K562 (cell line): ENCODE results near the gene FHIT. TPM values are rescaled to one million over a fixed set of nuclear protein-coding genes. Genes with fewer than 3 reads are reported as not detected.

Experiments used
- ATAC-seq: fragments of 200-7000 bp; cut with Tn5 transposase; 3 replicates; pipeline ENCODE4 v1.9.1; 2020; ENCODE audit warnings: moderate library complexity
- BruUV-seq: library from RNA; stranded (reverse); fragments of 400-500 nt; replicated peaks from 2 replicates; lab custom pipeline; 2021; lab: Mats Ljungman, UMichigan
- CTCF ChIA-PET: fragments of 300-600 bp; formaldehyde crosslinking; extraction: SDS; loops from one replicate; lab custom pipeline; 2021; ENCODE audit warnings: low intra/inter-chr PET ratio; lab: Yijun Ruan, JAX
- POLR2A ChIA-PET: fragments of 300-600, 350-650 bp; sonication (Branson Sonifier 250); formaldehyde crosslinking; extraction: SDS; loops from one replicate; lab custom pipeline; 2021; ENCODE audit warnings: antibody characterized with exemption, inconsistent platforms; lab: Yijun Ruan, JAX
- DNase-seq, 4 experiments: peaks; one replicate each; pipeline versions ENCODE4 v3.0.0 to v3.0.0-alpha.2; 2011 to 2018; ENCODE audit warnings: low spot score in 3 of 4, mixed read lengths in 3 of 4; ENCODE audit errors: extremely low read depth in 1 of 4
- FAIRE-seq: peaks from 2 replicates; lab custom pipeline; 2011; peaks lifted over from hg19 to GRCh38; lab: Jason Lieb, UNC
- H2AFZ ChIP-seq: 2 replicates; pipeline ENCODE4 v1.6.0; 2011; ENCODE audit warnings: low read depth, low read length, control low read depth, inconsistent platforms
- H3K27ac ChIP-seq: fragments of 200-600 bp; 3 replicates; pipeline ENCODE4 v1.8.0; 2011; ENCODE audit warnings: low read depth, mild to moderate bottlenecking, control low read depth, inconsistent platforms, low read length, moderate library complexity, mixed read lengths; ENCODE audit errors: extremely low read depth
- H3K27me3 ChIP-seq, 2 experiments: fragments of 300-600 bp in 1 of 2; 2 replicates in 1 of 2; 3 replicates in 1 of 2; pipeline versions ENCODE4 v1.6.0 to v1.8.0; 2011; ENCODE audit warnings: inconsistent platforms in 2 of 2, low read length in 2 of 2, mild to moderate bottlenecking in 1 of 2, mixed read lengths in 1 of 2, moderate library complexity in 1 of 2; ENCODE audit not compliant: control insufficient read depth in 2 of 2, insufficient read depth in 2 of 2
- H3K36me3 ChIP-seq: fragments of 300-600 bp; 3 replicates; pipeline ENCODE4 v1.8.0; 2011; ENCODE audit warnings: mild to moderate bottlenecking, low read length, inconsistent platforms; ENCODE audit not compliant: control insufficient read depth, insufficient read depth
- H3K4me1 ChIP-seq, 2 experiments: fragments of 200-600 bp in 1 of 2; replicated peaks in 1 of 2; 2 replicates in 1 of 2; 3 replicates in 1 of 2; pipeline versions ENCODE4 v1.5.1 to v1.8.0; 2011; ENCODE audit warnings: inconsistent platforms in 2 of 2, low read length in 2 of 2, mild to moderate bottlenecking in 1 of 2, mixed read lengths in 1 of 2, moderate library complexity in 1 of 2; ENCODE audit not compliant: control insufficient read depth in 2 of 2, insufficient read depth in 2 of 2
- H3K4me2 ChIP-seq: 2 replicates; pipeline ENCODE4 v1.6.1; 2011; ENCODE audit warnings: low read length, control low read depth, inconsistent platforms, mixed read lengths; ENCODE audit not compliant: insufficient read depth
- H3K4me3 ChIP-seq: fragments of 200-600 bp; sonication (generic), shearing (Covaris generic); 2 replicates; pipeline ENCODE4 v1.5.1; 2016; ENCODE audit warnings: control low read depth, inconsistent platforms
- H3K79me2 ChIP-seq: fragments of 200-600 bp; 3 replicates; pipeline ENCODE4 v1.8.0; 2011; ENCODE audit warnings: low read length, inconsistent platforms; ENCODE audit not compliant: control insufficient read depth, insufficient read depth
- H3K9ac ChIP-seq, 2 experiments: 2 replicates each; pipeline versions ENCODE4 v1.6.0 to v1.6.1; 2011; ENCODE audit warnings: low read depth in 2 of 2, low read length in 2 of 2, control low read depth in 1 of 2, inconsistent platforms in 1 of 2, mild to moderate bottlenecking in 1 of 2, mixed read lengths in 1 of 2; ENCODE audit not compliant: insufficient read depth in 1 of 2
- H3K9me1 ChIP-seq: one replicate; pipeline ENCODE4 v1.6.0; 2011; ENCODE audit warnings: inconsistent platforms, mild to moderate bottlenecking, low read length, moderate library complexity; ENCODE audit not compliant: control insufficient read depth, insufficient read depth
- H3K9me3 ChIP-seq: replicated peaks from 2 replicates; pipeline ENCODE4 v1.5.1; 2011; ENCODE audit warnings: low read depth, low read length, inconsistent platforms; ENCODE audit not compliant: control insufficient read depth, insufficient read depth
- H4K20me1 ChIP-seq: replicated peaks from 2 replicates; pipeline ENCODE4 v1.6.1; 2011; ENCODE audit warnings: low read length, inconsistent platforms, mixed read lengths; ENCODE audit not compliant: control insufficient read depth, insufficient read depth
- HMGXB4 ChIP-seq: sonication (generic); formaldehyde crosslinking; IDR thresholded peaks from 2 replicates; pipeline ENCODE4 v1.8.1; 2023; ENCODE audit warnings: mild to moderate bottlenecking, missing genetic modification reagents
- PBX2 ChIP-seq, 2 experiments: IDR thresholded peaks in 1 of 2; conservative IDR thresholded peaks in 1 of 2; 2 replicates each; pipeline ENCODE4 v1.6.1; 2016; ENCODE audit warnings: low read depth in 2 of 2, mild to moderate bottlenecking in 1 of 2, missing compliant biosample characterization in 1 of 2, missing genetic modification characterization in 1 of 2, moderate library complexity in 1 of 2
- TAL1 ChIP-seq: fragments of 450-650 bp; IDR thresholded peaks from 2 replicates; pipeline ENCODE4 v1.6.1; 2016; ENCODE audit warnings: mild to moderate bottlenecking
- ZBTB8A ChIP-seq: fragments of 450-650 bp; IDR thresholded peaks from 2 replicates; pipeline ENCODE4 v1.6.1; 2018; ENCODE audit warnings: mild to moderate bottlenecking, moderate library complexity; ENCODE audit not compliant: partially characterized antibody
- in situ Hi-C: fragments of 300-500 bp; cut with MboI; formaldehyde crosslinking; loops from 4 replicates; pipeline ENCODE4 v1.15.0; 2018; ENCODE audit warnings: inconsistent platforms, mixed read lengths
- intact Hi-C: fragments of 100-400 bp; cut with micrococcal nuclease; formaldehyde crosslinking; loops from 2 replicates; pipeline ENCODE4 v1.14.2; 2022
- polyA plus RNA-seq, 8 experiments: library from polyadenylated mRNA; depleted of rRNA in 4 of 8; stranded (reverse) in 5 of 8; unstranded in 3 of 8; fragments of >200 nt; fragmentation: Nextera tagmentation in 2 of 8; fragmentation: Illumina TruSeq in 1 of 8; extraction: Ambion mirVana in 2 of 8; extraction: Trizol in 1 of 8; gene quantifications; 2 replicates each; pipeline versions ENCODE4 v1.2.1 to v1.2.3, GENCODE V29; 2011 to 2014; ENCODE audit warnings: inconsistent platforms in 1 of 8, missing spikeins in 1 of 8
- total RNA-seq, 7 experiments: library from RNA; depleted of rRNA in 6 of 7; stranded (reverse); fragments of >200 nt in 6 of 7; fragmentation: Illumina TruSeq in 2 of 7; extraction: Trizol in 2 of 7; gene quantifications; 2 replicates each; pipeline versions ENCODE4 v1.2.1 to v1.2.3, GENCODE V29; 2011 to 2021; ENCODE audit warnings: low replicate concordance in 1 of 7

The FHIT gene
- total and polyA plus RNA-seq, 9 of the 15 experiments (the other 6 are each of a cell fraction or from before 2014, with no cell fraction given), result 1.7 to 9.1 (median 4.3) TPM

GRCh38 chr3:61236556-61236955 is 14.7 kb downstream of the FHIT start (continued):
- TF ChIP-seq PBX2 (CRISPR knock-in tag; IDR thresholded peaks at IDR 0.05; ENCODE audit: low read depth) (no peak), PBX2 (tag; conservative IDR thresholded peaks at IDR 0.05; ENCODE audit: low read depth) (peak; percentile 81), ZBTB8A (no peak)
- TF ChIP-seq, all 486 proteins: peak for 12

DNA sequence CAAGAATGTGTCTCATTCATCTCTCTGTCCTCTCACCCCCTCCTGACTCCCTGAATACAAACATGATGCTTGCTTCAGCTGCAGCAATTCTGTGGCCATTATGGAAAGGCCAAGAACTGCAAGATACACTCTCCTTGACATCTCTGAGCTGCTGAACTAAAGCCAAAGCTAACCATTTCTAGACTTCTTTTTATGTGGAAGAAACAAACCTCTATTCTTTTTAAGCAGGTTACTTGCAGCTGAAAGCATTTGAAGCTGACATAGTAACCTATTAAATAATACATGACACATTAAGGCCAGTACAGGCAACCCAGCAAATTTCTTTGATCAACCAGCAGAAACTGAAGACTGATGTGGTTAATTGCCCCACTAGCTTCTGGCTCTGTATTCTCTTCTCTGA is 17.5 kb downstream of the FHIT start:
- Histone ChIP-seq H3K4me2 (no peak overlapping the region), H3K79me2 (no peaks in the 10 kb centered on the region; the same call in 2 of the 3 replicates), H3K9me3 (no peaks in the 10 kb centered on the region), H3K9me1 (no peaks in the 10 kb centered on the region), H3K27me3 (no peaks in the 10 kb centered on the region), H3K36me3 (no peaks in the 10 kb centered on the region), H4K20me1 (no peaks in the 10 kb centered on the region), H3K9ac (no peak overlapping the region), H3K4me1 (peaks cover 0 to 7% of the 10 kb centered on the region in 2 experiments; a peak in 2 of 5 replicates), H3K27ac (no peak overlapping the region), H3K4me3 (no peak overlapping the region), H2AFZ (no peak overlapping the region)
- no TSS peak for BruUV-seq
- ATAC-seq (no peak), DNase-seq (no peak), FAIRE-seq (no peak)
- in situ Hi-C loops (no loop called here), intact Hi-C loops (no loop called here)
- POLR2A ChIA-PET, result no interaction called here
- CTCF ChIA-PET, result no interaction called here
- TF ChIP-seq TAL1 (no peak), HMGXB4 (no peak)
